ENCODE measurements around the gene SHANK1. TPM values are rescaled to one million over a fixed set of nuclear protein-coding genes. Genes with fewer than 3 reads are reported as not detected.
"Not testable (repeated sequence)": the region's sequence is repeated elsewhere in the genome, so short reads cannot be mapped to it uniquely, and the experiment has no call there.

Gene SHANK1
- polyA plus RNA-seq (2012; ENCODE audit: insufficient read depth, insufficient read length, low read depth): 39.6 TPM

DNA sequence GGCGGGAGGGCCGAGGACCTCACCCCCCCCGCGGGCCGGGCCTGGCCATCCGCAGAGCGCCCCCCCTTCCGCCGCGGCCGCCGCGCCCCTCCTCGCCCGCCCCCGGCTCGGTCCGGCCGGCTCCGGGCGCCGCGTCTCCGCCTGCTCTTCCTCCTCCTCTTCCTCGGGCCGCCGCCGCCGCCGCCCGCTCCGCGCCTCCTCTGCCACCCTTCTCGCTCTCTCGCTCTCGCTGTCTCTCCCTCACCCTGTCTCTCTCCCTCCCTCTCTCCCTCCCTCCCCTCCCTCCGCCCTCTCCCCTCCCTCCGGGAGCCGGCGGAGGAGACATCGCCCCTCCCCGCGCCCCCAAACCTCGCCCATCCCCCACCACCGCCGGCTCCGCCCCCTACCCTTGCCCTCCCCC lies at the start of gene SHANK1:
SHANK1 (minus strand) TSS at position 237 of the 400 bp plus-strand sequence. CDS start 2,883 bp downstream, outside the sequence.
- H3K36me3 ChIP-seq: no peaks in the 10 kb centered on the region
- no peak within 1 kb of the TSS for H3K4me3 ChIP-seq (ENCODE audit: low read depth, low read length)
- TF ChIP-seq, protein P1, sequence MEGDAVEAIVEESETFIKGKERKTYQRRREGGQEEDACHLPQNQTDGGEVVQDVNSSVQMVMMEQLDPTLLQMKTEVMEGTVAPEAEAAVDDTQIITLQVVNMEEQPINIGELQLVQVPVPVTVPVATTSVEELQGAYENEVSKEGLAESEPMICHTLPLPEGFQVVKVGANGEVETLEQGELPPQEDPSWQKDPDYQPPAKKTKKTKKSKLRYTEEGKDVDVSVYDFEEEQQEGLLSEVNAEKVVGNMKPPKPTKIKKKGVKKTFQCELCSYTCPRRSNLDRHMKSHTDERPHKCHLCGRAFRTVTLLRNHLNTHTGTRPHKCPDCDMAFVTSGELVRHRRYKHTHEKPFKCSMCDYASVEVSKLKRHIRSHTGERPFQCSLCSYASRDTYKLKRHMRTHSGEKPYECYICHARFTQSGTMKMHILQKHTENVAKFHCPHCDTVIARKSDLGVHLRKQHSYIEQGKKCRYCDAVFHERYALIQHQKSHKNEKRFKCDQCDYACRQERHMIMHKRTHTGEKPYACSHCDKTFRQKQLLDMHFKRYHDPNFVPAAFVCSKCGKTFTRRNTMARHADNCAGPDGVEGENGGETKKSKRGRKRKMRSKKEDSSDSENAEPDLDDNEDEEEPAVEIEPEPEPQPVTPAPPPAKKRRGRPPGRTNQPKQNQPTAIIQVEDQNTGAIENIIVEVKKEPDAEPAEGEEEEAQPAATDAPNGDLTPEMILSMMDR (IDR thresholded peaks at IDR 0.05; ENCODE audit: low read depth, low read length): no peak
- H3K9me3 ChIP-seq: no peaks in the 10 kb centered on the region
- H3K27me3 ChIP-seq: peaks cover 16% of the 10 kb centered on the region
- no peaks in the 10 kb centered on the region for H3K4me1 ChIP-seq
- DNase-seq: no peak

DNA sequence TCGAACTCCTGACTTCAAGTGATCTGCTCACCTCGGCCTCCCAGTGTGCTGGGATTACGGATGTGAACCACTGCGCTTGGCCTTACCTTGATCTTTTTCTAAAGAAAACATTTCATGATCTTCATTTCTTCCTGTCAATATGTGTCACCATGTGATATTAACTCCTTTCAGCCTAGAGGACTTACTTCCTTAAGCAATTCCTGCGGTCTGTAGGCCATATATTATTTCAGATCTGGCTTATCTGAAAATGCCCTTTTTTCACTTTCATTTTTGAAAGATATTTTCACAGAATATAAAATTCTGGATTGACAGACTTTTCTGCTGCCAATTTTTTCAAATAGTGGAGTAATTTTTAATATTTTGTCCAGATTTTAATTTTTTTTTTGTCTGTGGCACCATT lies 48.7 kb upstream of the SHANK1 start:
- Histone ChIP-seq H3K4me3 (ENCODE audit: low read depth, low read length) (no peak overlapping the region), H3K27me3 (no peaks in the 10 kb centered on the region), H3K9me3 (no peaks in the 10 kb centered on the region), H3K4me1 (no peaks in the 10 kb centered on the region), H3K36me3 (no peaks in the 10 kb centered on the region)
- TF ChIP-seq, protein P1 (IDR thresholded peaks at IDR 0.05; ENCODE audit: low read depth, low read length): no peak
- no peak for DNase-seq

DNA sequence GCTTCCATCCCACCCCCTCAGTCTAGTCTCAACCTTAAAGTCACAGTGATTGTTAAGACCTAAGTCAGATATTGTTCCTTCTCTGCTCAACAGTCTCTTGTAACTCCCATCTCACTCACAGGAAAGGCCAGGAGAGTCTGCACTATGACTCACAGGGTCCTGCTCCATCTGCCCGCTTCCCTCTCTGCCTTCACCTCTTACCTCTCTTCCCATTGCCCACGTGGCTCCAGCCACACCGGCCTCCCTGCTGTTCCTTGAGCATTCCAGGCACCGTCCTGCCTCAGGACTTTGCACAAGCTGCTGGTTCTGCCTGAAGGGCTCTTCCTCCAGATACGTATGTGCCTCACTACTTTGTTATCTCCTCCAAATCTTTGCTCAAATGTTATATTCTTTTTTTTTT lies 47.7 kb upstream of the SHANK1 start:
- not testable (repeated sequence) for H3K36me3 ChIP-seq; H3K4me1 ChIP-seq; DNase-seq; H3K4me3 ChIP-seq (ENCODE audit: low read depth, low read length); H3K27me3 ChIP-seq; H3K9me3 ChIP-seq

DNA sequence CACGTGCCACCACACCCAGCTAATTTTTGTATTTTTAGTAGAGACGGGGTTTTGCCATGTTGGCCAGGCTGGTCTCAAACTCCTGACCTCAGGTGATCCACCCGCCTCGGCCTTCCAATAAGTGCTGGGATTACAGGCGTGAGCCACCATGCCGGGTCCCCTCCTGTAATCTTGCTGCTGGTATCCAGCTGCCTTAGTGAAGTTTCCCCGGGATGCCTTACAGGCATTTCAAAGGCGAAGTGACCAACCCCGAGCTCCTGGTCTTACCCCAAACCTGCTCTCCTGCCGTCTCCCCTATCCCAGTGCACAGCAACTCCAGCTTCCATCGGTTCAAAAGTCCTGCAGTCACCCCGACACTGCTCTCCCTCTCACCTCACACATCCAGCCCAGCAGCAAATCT lies 47.1 kb upstream of the SHANK1 start:
- not testable (repeated sequence) for DNase-seq; H3K4me3 ChIP-seq (ENCODE audit: low read depth, low read length); H3K4me1 ChIP-seq

DNA sequence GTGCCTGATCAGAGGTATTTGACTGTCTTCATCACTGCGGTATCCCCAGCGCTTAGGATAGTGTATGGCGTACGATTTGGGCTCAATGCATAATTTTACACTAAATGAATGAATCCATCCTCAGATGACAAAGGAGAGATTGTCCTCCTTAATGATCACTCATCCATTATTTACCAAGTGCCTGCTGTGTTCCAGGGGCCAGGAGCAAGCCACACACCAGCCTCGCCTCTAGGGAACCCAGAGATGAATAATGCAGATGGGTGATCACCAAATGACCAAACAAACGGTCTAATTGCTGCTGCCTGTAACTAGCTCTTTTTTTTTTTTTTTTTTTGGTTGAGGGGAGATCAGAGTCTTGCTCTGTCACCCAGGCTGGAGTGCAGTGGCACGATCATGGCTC lies 44.8 kb upstream of the SHANK1 start:
- Histone ChIP-seq H3K9me3 (no peaks in the 10 kb centered on the region), H3K4me3 (ENCODE audit: low read depth, low read length) (no peak overlapping the region), H3K4me1 (no peaks in the 10 kb centered on the region), H3K27me3 (no peaks in the 10 kb centered on the region), H3K36me3 (no peaks in the 10 kb centered on the region)
- DNase-seq: no peak
- TF ChIP-seq, protein P1 (IDR thresholded peaks at IDR 0.05; ENCODE audit: low read depth, low read length): no peak

More for the DNA sequence above, 47.1 kb upstream of the SHANK1 start:
- H3K27me3 ChIP-seq, H3K36me3 ChIP-seq, H3K9me3 ChIP-seq: not testable (repeated sequence)

DNA sequence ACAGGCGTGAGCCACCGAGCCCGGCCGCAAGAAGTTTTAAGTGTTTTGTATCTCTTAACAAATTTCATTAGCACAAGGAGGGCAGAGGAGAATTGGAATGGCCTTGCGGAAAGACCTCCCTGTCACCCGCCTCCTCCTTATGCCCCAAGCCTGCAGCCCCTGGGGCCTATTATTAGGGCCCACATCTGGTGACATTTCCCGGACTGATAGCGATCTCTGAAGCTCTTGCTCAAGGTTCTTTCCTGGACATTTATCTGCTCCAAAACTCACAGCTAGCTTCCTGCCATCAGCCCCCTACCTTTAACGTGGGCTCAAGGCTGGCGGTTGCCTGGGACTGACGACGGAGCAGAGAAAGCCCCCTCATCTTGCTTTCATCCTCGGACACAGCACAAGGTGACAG lies 43.9 kb upstream of the SHANK1 start:
- H3K36me3 ChIP-seq; H3K4me1 ChIP-seq; DNase-seq; H3K9me3 ChIP-seq; H3K27me3 ChIP-seq; H3K4me3 ChIP-seq (ENCODE audit: low read depth, low read length): not testable (repeated sequence)

DNA sequence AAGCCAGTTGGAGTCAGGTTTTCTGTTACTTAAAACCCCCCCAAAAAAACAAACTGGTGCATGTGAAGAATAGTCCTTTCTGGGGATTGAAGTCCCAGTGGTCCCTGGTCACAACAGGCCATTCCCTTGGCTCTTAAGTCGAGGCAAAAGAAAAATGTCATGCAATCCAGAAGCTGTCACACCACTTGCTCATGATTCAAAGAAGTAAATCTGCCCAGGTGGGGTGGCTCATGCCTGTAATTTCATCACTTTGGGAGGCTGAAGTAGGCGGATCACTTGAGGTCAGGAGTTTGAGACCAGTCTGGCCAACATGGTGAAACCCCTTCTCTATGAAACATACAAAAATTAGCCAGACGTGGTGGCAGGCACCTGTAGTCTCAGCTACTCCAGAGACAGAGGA lies 41.9 kb upstream of the SHANK1 start:
- not testable (repeated sequence) for H3K9me3 ChIP-seq; H3K4me1 ChIP-seq; H3K4me3 ChIP-seq (ENCODE audit: low read depth, low read length); DNase-seq; H3K27me3 ChIP-seq; H3K36me3 ChIP-seq

DNA sequence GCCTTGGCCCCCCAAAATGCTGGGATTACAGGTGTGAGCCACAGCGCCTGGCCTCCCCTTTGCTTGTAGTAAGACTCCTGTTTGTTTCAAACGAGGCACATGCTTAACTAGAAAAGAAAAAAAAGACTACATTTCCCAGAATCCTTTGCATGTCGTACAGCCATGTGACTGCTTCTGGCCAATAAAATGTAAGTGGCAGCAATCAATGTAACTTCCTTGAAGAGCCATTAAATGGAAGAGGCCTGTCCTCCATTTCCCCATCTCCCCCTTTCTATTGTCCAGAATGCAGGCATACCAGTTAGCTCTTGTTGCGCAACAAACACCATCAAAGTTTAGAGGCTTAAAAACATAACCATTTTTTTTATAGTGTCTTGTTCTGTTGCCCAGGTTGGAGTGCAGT lies 40.3 kb upstream of the SHANK1 start:
- H3K27me3 ChIP-seq: peaks cover 9% of the 10 kb centered on the region
- no peak overlapping the region for H3K4me3 ChIP-seq (ENCODE audit: low read depth, low read length)
- peak; percentile 23 for DNase-seq
- no peaks in the 10 kb centered on the region for H3K36me3 ChIP-seq
- no peaks in the 10 kb centered on the region for H3K4me1 ChIP-seq
- H3K9me3 ChIP-seq: no peaks in the 10 kb centered on the region
- TF ChIP-seq, protein P1 (IDR thresholded peaks at IDR 0.05; ENCODE audit: low read depth, low read length): no peak

DNA sequence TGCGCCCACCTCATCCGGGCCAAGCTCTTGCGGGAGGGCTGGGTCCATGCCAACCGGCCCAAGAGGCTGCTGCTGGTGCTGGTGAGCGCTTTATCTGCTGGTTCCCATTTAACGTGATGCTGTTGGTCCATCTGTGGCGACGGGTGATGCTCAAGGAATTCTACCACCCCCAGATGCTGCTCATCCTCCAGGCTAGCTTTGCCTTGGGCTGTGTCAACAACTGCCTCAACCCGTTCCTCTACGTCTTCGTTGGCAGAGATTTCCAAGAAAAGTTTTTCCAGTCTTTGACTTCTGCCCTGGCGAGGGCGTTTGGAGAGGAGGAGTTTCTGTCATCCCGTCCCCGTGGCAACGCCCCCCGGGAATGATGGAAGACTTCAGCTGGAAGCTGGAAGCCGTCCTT lies 39.5 kb upstream of the SHANK1 start:
- H3K4me1 ChIP-seq; H3K9me3 ChIP-seq; H3K27me3 ChIP-seq; H3K36me3 ChIP-seq; DNase-seq; H3K4me3 ChIP-seq (ENCODE audit: low read depth, low read length): not testable (repeated sequence)

DNA sequence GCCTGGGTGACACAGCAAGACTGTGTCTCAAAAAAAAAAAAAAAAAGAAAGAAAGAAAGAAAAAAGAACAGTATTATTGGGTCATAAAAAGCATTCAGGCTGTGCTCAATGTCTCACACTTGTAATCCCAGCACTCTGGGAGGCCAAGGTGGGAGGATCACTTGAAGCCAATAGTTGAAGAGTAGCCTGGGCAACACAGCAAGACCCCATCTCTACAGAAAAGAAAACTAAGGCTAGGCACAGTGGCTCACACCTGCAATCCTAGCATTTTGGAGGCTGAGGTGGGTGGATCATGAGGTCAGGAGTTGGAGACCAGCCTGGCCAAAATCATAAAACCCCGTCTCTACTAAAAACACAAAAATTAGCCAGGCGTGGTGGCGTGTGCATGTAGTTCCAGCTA lies 38.0 kb upstream of the SHANK1 start:
- peaks cover 12% of the 10 kb centered on the region for H3K27me3 ChIP-seq
- not testable (repeated sequence) for H3K4me3 ChIP-seq (ENCODE audit: low read depth, low read length); H3K36me3 ChIP-seq; H3K9me3 ChIP-seq; H3K4me1 ChIP-seq; DNase-seq

DNA sequence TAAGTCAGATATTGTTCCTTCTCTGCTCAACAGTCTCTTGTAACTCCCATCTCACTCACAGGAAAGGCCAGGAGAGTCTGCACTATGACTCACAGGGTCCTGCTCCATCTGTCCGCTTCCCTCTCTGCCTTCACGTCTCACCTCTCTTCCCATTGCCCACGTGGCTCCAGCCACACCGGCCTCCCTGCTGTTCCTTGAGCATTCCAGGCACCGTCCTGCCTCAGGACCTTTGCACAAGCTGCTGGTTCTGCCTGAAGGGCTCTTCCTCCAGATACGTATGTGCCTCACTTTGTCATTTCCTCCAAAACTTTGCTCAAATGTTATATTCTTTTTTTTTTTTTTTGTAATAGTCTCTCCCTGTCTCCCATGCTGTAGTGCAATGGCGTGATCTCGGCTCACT lies 36.6 kb upstream of the SHANK1 start:
- not testable (repeated sequence) for H3K9me3 ChIP-seq; H3K4me1 ChIP-seq; DNase-seq; H3K4me3 ChIP-seq (ENCODE audit: low read depth, low read length); H3K36me3 ChIP-seq
- H3K27me3 ChIP-seq: peaks cover 12% of the 10 kb centered on the region

Measured in BE2C (cell line).